MM.1S (cell line): ENCODE measurements around the gene TGFBR3.

Experiments
- DNase-seq: peaks from one replicate; pipeline ENCODE4 v3.0.0-alpha.2; 2015
- H2AFZ ChIP-seq: fragments of 300-600 bp; sonication (generic); 2 replicates; pipeline ENCODE4 v1.6.0; 2016; ENCODE audit warnings: antibody characterized with exemption, low read length
- H3F3A ChIP-seq: fragments of 300-600 bp; sonication (generic); 2 replicates; pipeline ENCODE4 v1.6.1; 2016; ENCODE audit warnings: mild to moderate bottlenecking, antibody characterized with exemption, low read length, moderate library complexity, mixed read lengths; ENCODE audit not compliant: insufficient read depth
- H3K27ac ChIP-seq: fragments of 300-600 bp; sonication (generic); 2 replicates; pipeline ENCODE4 v1.5.1; 2016; ENCODE audit warnings: mild to moderate bottlenecking, low read length
- H3K27me3 ChIP-seq: fragments of 300-600 bp; sonication (generic); replicated peaks from 2 replicates; pipeline ENCODE4 v1.6.0; 2016; ENCODE audit warnings: low read length; ENCODE audit not compliant: insufficient read depth
- H3K36me3 ChIP-seq: fragments of 300-600 bp; sonication (generic); replicated peaks from 2 replicates; pipeline ENCODE4 v1.6.1; 2016; ENCODE audit warnings: mild to moderate bottlenecking, low read length, mixed read lengths; ENCODE audit not compliant: insufficient read depth
- H3K4me1 ChIP-seq: fragments of 300-600 bp; sonication (generic); 2 replicates; pipeline ENCODE4 v1.6.1; 2016; ENCODE audit warnings: low read length, mixed read lengths
- H3K4me2 ChIP-seq: fragments of 300-600 bp; sonication (generic); 2 replicates; pipeline ENCODE4 v1.6.0; 2016; ENCODE audit warnings: low read depth, low read length
- H3K4me3 ChIP-seq: fragments of 300-600 bp; sonication (generic); 2 replicates; pipeline ENCODE4 v1.5.1; 2016; ENCODE audit warnings: low read length, mixed read lengths
- H3K79me2 ChIP-seq: fragments of 300-600 bp; sonication (generic); 2 replicates; pipeline ENCODE4 v1.6.1; 2016; ENCODE audit warnings: mixed run types, low read length, mixed read lengths
- H3K9ac ChIP-seq: fragments of 300-600 bp; sonication (generic); 2 replicates; pipeline ENCODE4 v1.6.1; 2016; ENCODE audit warnings: low read length, mixed read lengths
- H3K9me2 ChIP-seq: fragments of 300-600 bp; sonication (generic); replicated peaks from 2 replicates; pipeline ENCODE4 v1.6.1; 2016; ENCODE audit warnings: mild to moderate bottlenecking, low read length, mixed read lengths; ENCODE audit not compliant: insufficient read depth
- H3K9me3 ChIP-seq: fragments of 300-600 bp; sonication (generic); replicated peaks from 2 replicates; pipeline ENCODE4 v1.6.1; 2016; ENCODE audit warnings: mild to moderate bottlenecking, low read length, mixed read lengths; ENCODE audit not compliant: insufficient read depth
- H4K20me1 ChIP-seq: fragments of 300-600 bp; sonication (generic); 2 replicates; pipeline ENCODE4 v1.6.1; 2016; ENCODE audit warnings: mild to moderate bottlenecking, low read length, moderate library complexity, mixed read lengths; ENCODE audit not compliant: insufficient read depth
- EZH2 ChIP-seq: fragments of 300-600 bp; sonication (generic); optimal IDR thresholded peaks from 2 replicates; pipeline ENCODE3; 2017; ENCODE audit warnings: low read depth, mild to moderate bottlenecking, antibody characterized with exemption, low read length, mixed read lengths
- EZH2phosphoT487 ChIP-seq: fragments of 300-600 bp; sonication (generic); IDR thresholded peaks from 2 replicates; pipeline ENCODE4 v1.6.1; 2018; ENCODE audit warnings: antibody characterized with exemption, low read length
- TF ChIP-seq, protein P1 (sequence below): fragments of 300-600 bp; sonication (generic); IDR thresholded peaks from 2 replicates; pipeline ENCODE4 v1.5.1; 2016; ENCODE audit warnings: antibody characterized with exemption, low read length, mixed read lengths

Gene TGFBR3

GRCh38 chr1:91707890-91708218 is 178.1 kb downstream of the TGFBR3 start:
- DNase-seq = no peak
- Histone ChIP-seq H2AFZ (no peak overlapping the region), H3K79me2 (no peaks in the 10 kb centered on the region), H3K27ac (no peak overlapping the region), H3K4me3 (no peak overlapping the region), H3K4me2 (no peak overlapping the region), H3K9me2 (no peaks in the 10 kb centered on the region), H3F3A (no peaks in the 10 kb centered on the region), H3K27me3 (no peaks in the 10 kb centered on the region), H3K36me3 (no peaks in the 10 kb centered on the region), H3K9ac (no peak overlapping the region), H3K4me1 (no peaks in the 10 kb centered on the region), H4K20me1 (no peaks in the 10 kb centered on the region), H3K9me3 (no peaks in the 10 kb centered on the region)
- TF ChIP-seq EZH2 (no peak), EZH2phosphoT487 (no peak)
- TF ChIP-seq, protein P1, sequence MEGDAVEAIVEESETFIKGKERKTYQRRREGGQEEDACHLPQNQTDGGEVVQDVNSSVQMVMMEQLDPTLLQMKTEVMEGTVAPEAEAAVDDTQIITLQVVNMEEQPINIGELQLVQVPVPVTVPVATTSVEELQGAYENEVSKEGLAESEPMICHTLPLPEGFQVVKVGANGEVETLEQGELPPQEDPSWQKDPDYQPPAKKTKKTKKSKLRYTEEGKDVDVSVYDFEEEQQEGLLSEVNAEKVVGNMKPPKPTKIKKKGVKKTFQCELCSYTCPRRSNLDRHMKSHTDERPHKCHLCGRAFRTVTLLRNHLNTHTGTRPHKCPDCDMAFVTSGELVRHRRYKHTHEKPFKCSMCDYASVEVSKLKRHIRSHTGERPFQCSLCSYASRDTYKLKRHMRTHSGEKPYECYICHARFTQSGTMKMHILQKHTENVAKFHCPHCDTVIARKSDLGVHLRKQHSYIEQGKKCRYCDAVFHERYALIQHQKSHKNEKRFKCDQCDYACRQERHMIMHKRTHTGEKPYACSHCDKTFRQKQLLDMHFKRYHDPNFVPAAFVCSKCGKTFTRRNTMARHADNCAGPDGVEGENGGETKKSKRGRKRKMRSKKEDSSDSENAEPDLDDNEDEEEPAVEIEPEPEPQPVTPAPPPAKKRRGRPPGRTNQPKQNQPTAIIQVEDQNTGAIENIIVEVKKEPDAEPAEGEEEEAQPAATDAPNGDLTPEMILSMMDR = no peak

DNA sequence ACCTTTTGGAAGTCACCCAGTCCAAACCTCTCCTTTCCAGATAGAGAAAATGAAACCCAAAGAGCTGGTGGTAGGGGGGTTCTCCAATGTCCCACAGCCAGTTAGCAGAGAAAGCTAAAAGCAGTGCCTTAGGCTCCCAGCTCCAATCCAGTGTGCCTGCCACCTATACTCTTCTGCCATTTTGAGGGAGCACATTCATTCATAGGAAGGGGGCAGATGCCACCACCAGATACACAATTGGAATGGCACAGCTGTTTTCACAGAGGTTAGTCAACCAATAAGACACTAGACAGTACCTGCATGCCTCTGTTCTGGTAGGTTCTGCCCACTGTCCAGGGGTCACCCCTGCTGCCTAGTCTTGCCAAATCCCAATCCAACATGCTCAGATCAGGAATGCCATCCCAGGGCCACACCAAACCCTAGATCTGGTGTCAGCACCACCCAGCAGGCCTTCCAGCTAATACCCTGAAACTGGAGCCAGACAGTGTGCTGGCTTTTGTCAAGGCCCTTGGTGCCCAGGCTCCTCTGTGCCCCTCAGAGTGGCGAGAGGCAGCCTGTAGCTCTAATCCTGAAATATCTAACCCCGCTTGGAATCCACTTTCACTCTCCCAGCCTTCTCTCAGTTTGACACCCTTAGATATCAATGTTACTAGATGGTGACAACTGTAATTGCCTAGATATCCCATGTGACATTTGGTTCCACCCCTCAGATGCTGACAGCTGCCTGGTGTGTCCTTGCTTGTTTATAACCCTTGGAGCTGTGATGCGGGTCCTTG is 178.6 kb downstream of the TGFBR3 start:
- Histone ChIP-seq H3K9me2 (no peaks in the 10 kb centered on the region), H3K9ac (no peak overlapping the region), H4K20me1 (no peaks in the 10 kb centered on the region), H3K4me2 (no peak overlapping the region), H3K36me3 (no peaks in the 10 kb centered on the region), H3K79me2 (no peaks in the 10 kb centered on the region), H3K27me3 (no peaks in the 10 kb centered on the region), H3K4me1 (no peaks in the 10 kb centered on the region), H3F3A (no peaks in the 10 kb centered on the region), H3K4me3 (no peak overlapping the region), H3K9me3 (no peaks in the 10 kb centered on the region), H3K27ac (no peak overlapping the region), H2AFZ (no peak overlapping the region)
- no peak for DNase-seq
- TF ChIP-seq EZH2phosphoT487 (no peak), EZH2 (no peak)
- TF ChIP-seq, protein P1 = no peak

GRCh38 chr1:91706140-91706957 is 179.6 kb downstream of the TGFBR3 start:
- no peak overlapping the region for H3K9ac ChIP-seq
- H4K20me1 ChIP-seq = no peaks in the 10 kb centered on the region
- no peaks in the 10 kb centered on the region for H3K36me3 ChIP-seq
- H3K27ac ChIP-seq = no peak overlapping the region
- H3F3A ChIP-seq = no peaks in the 10 kb centered on the region
- no peaks in the 10 kb centered on the region for H3K9me3 ChIP-seq
- H2AFZ ChIP-seq = no peak overlapping the region
- no peaks in the 10 kb centered on the region for H3K79me2 ChIP-seq
- no peak for DNase-seq
- no peak overlapping the region for H3K4me3 ChIP-seq
- H3K9me2 ChIP-seq = no peaks in the 10 kb centered on the region
- no peaks in the 10 kb centered on the region for H3K27me3 ChIP-seq
- TF ChIP-seq, protein P1 = no peak
- TF ChIP-seq EZH2phosphoT487 (no peak), EZH2 (no peak)
- no peak overlapping the region for H3K4me2 ChIP-seq
- no peaks in the 10 kb centered on the region for H3K4me1 ChIP-seq
